ENCODE results near the gene BPIFB3. TPM values are rescaled to one million over a fixed set of nuclear protein-coding genes. Genes with fewer than 3 reads are reported as not detected.

The BPIFB3 gene
- polyA plus RNA-seq, 1 donor (not counting 4 experiments of a cell fraction or from before 2014, with no cell fraction given) = not detected

DNA sequence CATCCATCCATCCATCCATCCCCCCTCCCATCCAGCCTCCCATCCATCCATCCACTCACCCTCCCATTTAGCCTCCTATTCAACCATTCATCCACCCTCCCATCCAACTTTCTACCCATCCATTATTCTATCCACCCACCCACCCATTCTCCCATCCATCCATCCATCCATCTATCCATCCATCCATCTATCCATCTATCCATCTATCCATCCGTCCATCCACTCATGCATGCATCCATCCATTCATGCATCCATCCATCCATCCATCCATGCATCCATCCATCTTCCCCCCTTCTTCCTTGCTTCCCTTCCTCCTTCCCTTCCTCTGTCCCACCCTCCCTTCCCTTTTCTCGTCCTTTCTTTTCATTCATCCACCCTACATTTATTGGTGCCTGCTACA is 21.0 kb downstream of the BPIFB3 start:
- Histone ChIP-seq H3K9ac (ENCODE audit: control insufficient read depth, extremely low read depth, insufficient read depth, low read length) (no peak overlapping the region), H3K27me3 (ENCODE audit: control insufficient read depth, extremely low read depth, insufficient read depth, low read length) (peaks cover 8% of the 10 kb centered on the region), H3K36me3 (ENCODE audit: control insufficient read depth in 2 of 2, extremely low read depth in 1 of 2, insufficient read depth in 2 of 2, low read length in 2 of 2) (no peaks in the 10 kb centered on the region), H3K9me3 (ENCODE audit: control insufficient read depth, low read depth, low read length) (no peaks in the 10 kb centered on the region), H2AFZ (ENCODE audit: control insufficient read depth, low read length) (no peak overlapping the region), H4K20me1 (ENCODE audit: control insufficient read depth, extremely low read depth, insufficient read depth, low read length) (no peaks in the 10 kb centered on the region), H3K9me1 (ENCODE audit: control insufficient read depth, extremely low read depth, insufficient read depth, low read length) (no peaks in the 10 kb centered on the region), H3K79me2 (ENCODE audit: control insufficient read depth, insufficient read depth, low read length) (no peaks in the 10 kb centered on the region), H3K27ac (ENCODE audit: control insufficient read depth, insufficient read depth, low read length) (no peak overlapping the region), H3K4me1 (ENCODE audit: control insufficient read depth, extremely low read depth, insufficient read depth, low read length) (no peaks in the 10 kb centered on the region), H3K4me2 (ENCODE audit: control insufficient read depth, extremely low read depth, insufficient read depth, low read depth, low read length) (no peak overlapping the region), H3K4me3 (ENCODE audit: control insufficient read depth in 2 of 3, extremely low read depth in 1 of 3, insufficient read depth in 2 of 3, low read depth in 1 of 3, low read length in 3 of 3) (no peak overlapping the region)
- FAIRE-seq (no peak), DNase-seq (ENCODE audit: low read depth, low spot score) (no peak)
- TF ChIP-seq, protein P1, sequence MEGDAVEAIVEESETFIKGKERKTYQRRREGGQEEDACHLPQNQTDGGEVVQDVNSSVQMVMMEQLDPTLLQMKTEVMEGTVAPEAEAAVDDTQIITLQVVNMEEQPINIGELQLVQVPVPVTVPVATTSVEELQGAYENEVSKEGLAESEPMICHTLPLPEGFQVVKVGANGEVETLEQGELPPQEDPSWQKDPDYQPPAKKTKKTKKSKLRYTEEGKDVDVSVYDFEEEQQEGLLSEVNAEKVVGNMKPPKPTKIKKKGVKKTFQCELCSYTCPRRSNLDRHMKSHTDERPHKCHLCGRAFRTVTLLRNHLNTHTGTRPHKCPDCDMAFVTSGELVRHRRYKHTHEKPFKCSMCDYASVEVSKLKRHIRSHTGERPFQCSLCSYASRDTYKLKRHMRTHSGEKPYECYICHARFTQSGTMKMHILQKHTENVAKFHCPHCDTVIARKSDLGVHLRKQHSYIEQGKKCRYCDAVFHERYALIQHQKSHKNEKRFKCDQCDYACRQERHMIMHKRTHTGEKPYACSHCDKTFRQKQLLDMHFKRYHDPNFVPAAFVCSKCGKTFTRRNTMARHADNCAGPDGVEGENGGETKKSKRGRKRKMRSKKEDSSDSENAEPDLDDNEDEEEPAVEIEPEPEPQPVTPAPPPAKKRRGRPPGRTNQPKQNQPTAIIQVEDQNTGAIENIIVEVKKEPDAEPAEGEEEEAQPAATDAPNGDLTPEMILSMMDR (optimal IDR thresholded peaks at IDR 0.05 in 1 of 3, IDR thresholded peaks at IDR 0.05 in 1 of 3, conservative IDR thresholded peaks at IDR 0.05 in 1 of 3; ENCODE audit: extremely low read depth in 1 of 3, insufficient read depth in 2 of 3, low read length in 3 of 3) = no peak
- TF ChIP-seq EZH2 (IDR thresholded peaks at IDR 0.05; ENCODE audit: low read length) = no peak
- dilution Hi-C loops (cut with MboI; ENCODE audit: extremely low pct_ligation_motif_present, low sequenced_read_pairs) = no loop called here

- H2AFZ ChIP-seq (ENCODE audit: control insufficient read depth, low read length) = no peak overlapping the region
- dilution Hi-C loops (cut with MboI; ENCODE audit: extremely low pct_ligation_motif_present, low sequenced_read_pairs) = no loop called here
- no peak overlapping the region for H3K4me2 ChIP-seq (ENCODE audit: control insufficient read depth, extremely low read depth, insufficient read depth, low read depth, low read length)
- no peak for FAIRE-seq
- H4K20me1 ChIP-seq (ENCODE audit: control insufficient read depth, extremely low read depth, insufficient read depth, low read length) = no peaks in the 10 kb centered on the region
- H3K36me3 ChIP-seq (ENCODE audit: control insufficient read depth in 2 of 2, extremely low read depth in 1 of 2, insufficient read depth in 2 of 2, low read length in 2 of 2) = no peaks in the 10 kb centered on the region
- H3K79me2 ChIP-seq (ENCODE audit: control insufficient read depth, insufficient read depth, low read length) = no peaks in the 10 kb centered on the region
- DNase-seq (ENCODE audit: low read depth, low spot score) = no peak
- H3K9me1 ChIP-seq (ENCODE audit: control insufficient read depth, extremely low read depth, insufficient read depth, low read length) = no peaks in the 10 kb centered on the region
- no peaks in the 10 kb centered on the region for H3K9me3 ChIP-seq (ENCODE audit: control insufficient read depth, low read depth, low read length)
- H3K4me3 ChIP-seq (ENCODE audit: control insufficient read depth in 2 of 3, extremely low read depth in 1 of 3, insufficient read depth in 2 of 3, low read depth in 1 of 3, low read length in 3 of 3) = no peak overlapping the region
- no peak overlapping the region for H3K27ac ChIP-seq (ENCODE audit: control insufficient read depth, insufficient read depth, low read length)
- TF ChIP-seq, protein P1 (optimal IDR thresholded peaks at IDR 0.05 in 1 of 3, IDR thresholded peaks at IDR 0.05 in 1 of 3, conservative IDR thresholded peaks at IDR 0.05 in 1 of 3; ENCODE audit: extremely low read depth in 1 of 3, insufficient read depth in 2 of 3, low read length in 3 of 3) = no peak
- no peak for TF ChIP-seq EZH2 (IDR thresholded peaks at IDR 0.05; ENCODE audit: low read length)
- H3K4me1 ChIP-seq (ENCODE audit: control insufficient read depth, extremely low read depth, insufficient read depth, low read length) = no peaks in the 10 kb centered on the region
- H3K9ac ChIP-seq (ENCODE audit: control insufficient read depth, extremely low read depth, insufficient read depth, low read length) = no peak overlapping the region
- H3K27me3 ChIP-seq (ENCODE audit: control insufficient read depth, extremely low read depth, insufficient read depth, low read length) = peaks cover 8% of the 10 kb centered on the region
Measured at GRCh38 chr20:33075281-33075680, 21.6 kb downstream of the BPIFB3 start.
